ENCODE data around the gene S100A14. TPM values are rescaled to one million over a fixed set of nuclear protein-coding genes. Genes with fewer than 3 reads are reported as not detected.

Gene S100A14
- total and polyA plus RNA-seq, 2 of the 13 experiments (the other 11 are each of a cell fraction or from before 2014, with no cell fraction given), result 1.4 to 7.7 TPM

DNA sequence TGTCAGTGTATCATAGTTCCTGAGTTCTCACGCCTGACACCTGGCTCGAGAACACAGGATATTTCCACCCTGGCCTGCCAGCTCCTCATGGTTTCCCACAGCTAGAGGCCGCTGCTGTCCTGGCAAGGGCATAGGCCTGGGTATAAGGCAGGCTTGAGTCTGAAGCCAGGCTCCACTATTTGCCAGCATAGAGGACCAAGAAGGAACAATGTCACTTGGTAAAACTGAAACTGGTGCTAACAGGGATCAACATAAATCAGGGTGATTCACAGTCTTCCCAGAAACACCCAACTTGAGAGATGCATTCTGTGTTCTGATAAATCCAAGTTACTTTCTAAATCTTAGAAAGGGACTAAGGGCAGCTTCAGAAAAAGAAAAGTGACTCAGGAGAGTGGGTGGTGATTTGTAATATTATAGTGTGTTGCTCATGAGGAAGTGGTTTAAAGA lies 43.5 kb downstream of the S100A14 start (continued):
- TF ChIP-seq, protein P1, sequence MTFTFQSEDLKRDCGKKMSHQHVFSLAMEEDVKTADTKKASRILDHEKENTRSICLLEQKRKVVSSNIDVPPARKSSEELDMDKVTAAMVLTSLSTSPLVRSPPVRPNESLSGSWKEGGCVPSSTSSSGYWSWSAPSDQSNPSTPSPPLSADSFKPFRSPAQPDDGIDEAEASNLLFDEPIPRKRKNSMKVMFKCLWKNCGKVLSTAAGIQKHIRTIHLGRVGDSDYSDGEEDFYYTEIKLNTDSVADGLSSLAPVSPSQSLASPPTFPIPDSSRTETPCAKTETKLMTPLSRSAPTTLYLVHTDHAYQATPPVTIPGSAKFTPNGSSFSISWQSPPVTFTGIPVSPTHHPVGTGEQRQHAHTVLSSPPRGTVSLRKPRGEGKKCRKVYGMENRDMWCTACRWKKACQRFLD (CRISPR knock-in tag; IDR thresholded peaks at IDR 0.05; ENCODE audit: borderline replicate concordance), result no peak
- TF ChIP-seq ZNF569 (CRISPR knock-in tag; IDR thresholded peaks at IDR 0.05; ENCODE audit: borderline replicate concordance) (no peak), FOXO1 (CRISPR knock-in tag; IDR thresholded peaks at IDR 0.05) (no peak), RXRB (CRISPR knock-in tag; IDR thresholded peaks at IDR 0.05; ENCODE audit: borderline replicate concordance) (0 out of 2 replicates have a peak, but pooled peaks have one; percentile 38), REPIN1 (CRISPR knock-in tag; IDR thresholded peaks at IDR 0.05; ENCODE audit: borderline replicate concordance, low read depth) (0 out of 2 replicates have a peak, but pooled peaks have one; percentile 29), SALL2 (CRISPR knock-in tag; IDR thresholded peaks at IDR 0.05) (0 out of 2 replicates have a peak, but pooled peaks have one; percentile 29), TEAD3 (CRISPR knock-in tag; optimal IDR thresholded peaks at IDR 0.05; ENCODE audit: borderline replicate concordance) (peak; percentile 57), ZNF678 (CRISPR knock-in tag; IDR thresholded peaks at IDR 0.05) (no peak), ZNF234 (CRISPR knock-in tag; conservative IDR thresholded peaks at IDR 0.05) (no peak), FOSL2 (CRISPR knock-in tag; IDR thresholded peaks at IDR 0.05) (peak; percentile 31), PPARG (CRISPR knock-in tag; conservative IDR thresholded peaks at IDR 0.05) (0 out of 2 replicates have a peak, but pooled peaks have one; percentile 24)
- TF ChIP-seq, protein P2, sequence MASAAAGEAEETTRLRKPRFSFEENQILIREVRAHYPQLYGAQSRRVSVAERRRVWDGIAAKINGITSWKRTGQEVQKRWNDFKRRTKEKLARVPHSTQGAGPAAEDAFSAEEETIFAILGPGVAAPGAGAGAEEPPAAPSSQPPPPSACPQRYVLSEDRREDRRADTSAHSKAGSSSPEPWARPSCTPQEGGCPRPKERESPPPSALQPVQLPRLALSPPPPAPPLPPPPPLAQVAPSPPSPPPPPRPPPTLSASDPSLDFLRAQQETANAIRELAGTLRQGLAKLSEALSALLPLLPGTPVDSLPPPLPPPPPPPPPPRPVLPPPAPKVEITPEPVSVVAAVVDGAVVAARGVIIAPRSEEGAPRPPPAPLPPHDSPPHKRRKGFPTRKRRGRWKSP (CRISPR knock-in tag; IDR thresholded peaks at IDR 0.05), result peak; percentile 25; the same call in 1 of the 2 replicates
- TF ChIP-seq, protein P3, sequence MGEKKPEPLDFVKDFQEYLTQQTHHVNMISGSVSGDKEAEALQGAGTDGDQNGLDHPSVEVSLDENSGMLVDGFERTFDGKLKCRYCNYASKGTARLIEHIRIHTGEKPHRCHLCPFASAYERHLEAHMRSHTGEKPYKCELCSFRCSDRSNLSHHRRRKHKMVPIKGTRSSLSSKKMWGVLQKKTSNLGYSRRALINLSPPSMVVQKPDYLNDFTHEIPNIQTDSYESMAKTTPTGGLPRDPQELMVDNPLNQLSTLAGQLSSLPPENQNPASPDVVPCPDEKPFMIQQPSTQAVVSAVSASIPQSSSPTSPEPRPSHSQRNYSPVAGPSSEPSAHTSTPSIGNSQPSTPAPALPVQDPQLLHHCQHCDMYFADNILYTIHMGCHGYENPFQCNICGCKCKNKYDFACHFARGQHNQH (CRISPR knock-in tag; IDR thresholded peaks at IDR 0.05), result peak; percentile 44; the same call in 1 of the 2 replicates
- TF ChIP-seq, protein P4, sequence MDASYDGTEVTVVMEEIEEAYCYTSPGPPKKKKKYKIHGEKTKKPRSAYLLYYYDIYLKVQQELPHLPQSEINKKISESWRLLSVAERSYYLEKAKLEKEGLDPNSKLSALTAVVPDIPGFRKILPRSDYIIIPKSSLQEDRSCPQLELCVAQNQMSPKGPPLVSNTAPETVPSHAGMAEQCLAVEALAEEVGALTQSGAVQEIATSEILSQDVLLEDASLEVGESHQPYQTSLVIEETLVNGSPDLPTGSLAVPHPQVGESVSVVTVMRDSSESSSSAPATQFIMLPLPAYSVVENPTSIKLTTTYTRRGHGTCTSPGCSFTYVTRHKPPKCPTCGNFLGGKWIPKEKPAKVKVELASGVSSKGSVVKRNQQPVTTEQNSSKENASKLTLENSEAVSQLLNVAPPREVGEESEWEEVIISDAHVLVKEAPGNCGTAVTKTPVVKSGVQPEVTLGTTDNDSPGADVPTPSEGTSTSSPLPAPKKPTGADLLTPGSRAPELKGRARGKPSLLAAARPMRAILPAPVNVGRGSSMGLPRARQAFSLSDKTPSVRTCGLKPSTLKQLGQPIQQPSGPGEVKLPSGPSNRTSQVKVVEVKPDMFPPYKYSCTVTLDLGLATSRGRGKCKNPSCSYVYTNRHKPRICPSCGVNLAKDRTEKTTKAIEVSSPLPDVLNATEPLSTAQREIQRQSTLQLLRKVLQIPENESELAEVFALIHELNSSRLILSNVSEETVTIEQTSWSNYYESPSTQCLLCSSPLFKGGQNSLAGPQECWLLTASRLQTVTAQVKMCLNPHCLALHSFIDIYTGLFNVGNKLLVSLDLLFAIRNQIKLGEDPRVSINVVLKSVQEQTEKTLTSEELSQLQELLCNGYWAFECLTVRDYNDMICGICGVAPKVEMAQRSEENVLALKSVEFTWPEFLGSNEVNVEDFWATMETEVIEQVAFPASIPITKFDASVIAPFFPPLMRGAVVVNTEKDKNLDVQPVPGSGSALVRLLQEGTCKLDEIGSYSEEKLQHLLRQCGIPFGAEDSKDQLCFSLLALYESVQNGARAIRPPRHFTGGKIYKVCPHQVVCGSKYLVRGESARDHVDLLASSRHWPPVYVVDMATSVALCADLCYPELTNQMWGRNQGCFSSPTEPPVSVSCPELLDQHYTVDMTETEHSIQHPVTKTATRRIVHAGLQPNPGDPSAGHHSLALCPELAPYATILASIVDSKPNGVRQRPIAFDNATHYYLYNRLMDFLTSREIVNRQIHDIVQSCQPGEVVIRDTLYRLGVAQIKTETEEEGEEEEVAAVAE (CRISPR knock-in tag; IDR thresholded peaks at IDR 0.05; ENCODE audit: borderline replicate concordance), result 0 out of 2 replicates have a peak, but pooled peaks have one; percentile 35
- TF ChIP-seq, protein P5, sequence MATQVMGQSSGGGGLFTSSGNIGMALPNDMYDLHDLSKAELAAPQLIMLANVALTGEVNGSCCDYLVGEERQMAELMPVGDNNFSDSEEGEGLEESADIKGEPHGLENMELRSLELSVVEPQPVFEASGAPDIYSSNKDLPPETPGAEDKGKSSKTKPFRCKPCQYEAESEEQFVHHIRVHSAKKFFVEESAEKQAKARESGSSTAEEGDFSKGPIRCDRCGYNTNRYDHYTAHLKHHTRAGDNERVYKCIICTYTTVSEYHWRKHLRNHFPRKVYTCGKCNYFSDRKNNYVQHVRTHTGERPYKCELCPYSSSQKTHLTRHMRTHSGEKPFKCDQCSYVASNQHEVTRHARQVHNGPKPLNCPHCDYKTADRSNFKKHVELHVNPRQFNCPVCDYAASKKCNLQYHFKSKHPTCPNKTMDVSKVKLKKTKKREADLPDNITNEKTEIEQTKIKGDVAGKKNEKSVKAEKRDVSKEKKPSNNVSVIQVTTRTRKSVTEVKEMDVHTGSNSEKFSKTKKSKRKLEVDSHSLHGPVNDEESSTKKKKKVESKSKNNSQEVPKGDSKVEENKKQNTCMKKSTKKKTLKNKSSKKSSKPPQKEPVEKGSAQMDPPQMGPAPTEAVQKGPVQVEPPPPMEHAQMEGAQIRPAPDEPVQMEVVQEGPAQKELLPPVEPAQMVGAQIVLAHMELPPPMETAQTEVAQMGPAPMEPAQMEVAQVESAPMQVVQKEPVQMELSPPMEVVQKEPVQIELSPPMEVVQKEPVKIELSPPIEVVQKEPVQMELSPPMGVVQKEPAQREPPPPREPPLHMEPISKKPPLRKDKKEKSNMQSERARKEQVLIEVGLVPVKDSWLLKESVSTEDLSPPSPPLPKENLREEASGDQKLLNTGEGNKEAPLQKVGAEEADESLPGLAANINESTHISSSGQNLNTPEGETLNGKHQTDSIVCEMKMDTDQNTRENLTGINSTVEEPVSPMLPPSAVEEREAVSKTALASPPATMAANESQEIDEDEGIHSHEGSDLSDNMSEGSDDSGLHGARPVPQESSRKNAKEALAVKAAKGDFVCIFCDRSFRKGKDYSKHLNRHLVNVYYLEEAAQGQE (IDR thresholded peaks at IDR 0.05; ENCODE audit: borderline replicate concordance in 1 of 2, low read depth in 1 of 2, low read length in 2 of 2), result no peak

Measured in HepG2 (cell line).